COLO668 (cell line): ENCODE results near the gene IGF2R.

ENCODE experiments used
- DNase-seq: peaks from one replicate; lab custom pipeline; 2025; ENCODE audit not compliant: unreplicated experiment; lab: John Stamatoyannopoulos, UW

IGF2R gene

DNA sequence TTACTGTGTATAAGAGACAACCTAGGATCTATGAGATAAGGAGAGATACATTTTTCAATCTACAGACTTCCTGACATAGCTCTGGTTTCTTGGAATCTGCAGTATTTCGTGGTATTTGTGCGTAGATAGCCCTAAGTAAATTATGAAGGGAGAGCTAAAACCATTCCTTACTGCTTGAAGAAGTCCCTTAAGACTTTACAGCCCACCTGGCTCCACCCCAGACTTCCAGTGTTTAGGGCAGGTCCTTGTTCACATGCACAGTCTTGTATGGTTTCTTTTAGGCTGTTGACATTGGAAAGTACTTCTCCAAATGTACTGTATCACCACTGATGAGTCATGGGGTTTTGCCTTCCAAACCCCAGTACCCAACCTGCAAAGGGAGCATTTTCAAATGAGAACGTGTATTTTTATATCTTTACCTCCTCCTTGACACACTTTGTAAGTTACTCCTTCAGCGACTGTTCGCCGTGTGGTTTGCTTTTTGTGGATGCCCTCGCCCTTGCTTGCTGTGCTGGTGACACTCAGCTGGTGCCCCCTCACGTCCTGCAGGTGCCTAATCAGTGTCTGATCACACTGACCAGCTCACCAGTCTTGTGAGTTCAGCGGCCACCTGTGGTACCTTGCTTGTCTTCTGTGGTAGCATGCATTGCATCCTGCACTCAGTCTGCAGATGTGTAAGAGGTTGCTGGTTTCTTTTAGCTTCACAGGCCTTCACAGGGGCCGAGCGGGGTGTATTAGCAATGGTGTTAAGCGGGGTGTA is 73.3 kb downstream of the IGF2R start:
- DNase-seq: no peak

DNA sequence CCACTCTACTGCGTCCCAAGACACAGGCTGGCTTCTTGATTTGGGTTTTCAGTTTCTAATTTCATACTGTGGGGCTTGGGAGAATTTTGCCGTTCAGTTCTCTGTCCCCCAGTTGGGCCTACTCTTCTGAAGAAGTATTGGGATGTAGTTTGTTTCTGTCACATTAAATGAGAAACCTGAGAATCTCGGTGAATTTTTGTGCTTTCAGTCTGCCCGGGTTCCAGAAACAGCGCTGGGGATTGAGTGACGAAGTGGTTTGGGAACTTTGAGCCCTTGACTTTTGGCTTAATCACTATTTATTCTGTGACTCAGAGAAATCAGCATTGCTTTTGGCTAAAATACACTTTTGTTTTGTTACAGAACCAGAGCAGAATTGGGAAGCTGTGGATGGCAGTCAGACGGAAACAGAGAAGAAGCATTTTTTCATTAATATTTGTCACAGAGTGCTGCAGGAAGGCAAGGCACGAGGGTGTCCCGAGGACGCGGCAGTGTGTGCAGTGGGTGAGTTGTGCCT is 74.0 kb downstream of the IGF2R start:
- no peak for DNase-seq

DNA sequence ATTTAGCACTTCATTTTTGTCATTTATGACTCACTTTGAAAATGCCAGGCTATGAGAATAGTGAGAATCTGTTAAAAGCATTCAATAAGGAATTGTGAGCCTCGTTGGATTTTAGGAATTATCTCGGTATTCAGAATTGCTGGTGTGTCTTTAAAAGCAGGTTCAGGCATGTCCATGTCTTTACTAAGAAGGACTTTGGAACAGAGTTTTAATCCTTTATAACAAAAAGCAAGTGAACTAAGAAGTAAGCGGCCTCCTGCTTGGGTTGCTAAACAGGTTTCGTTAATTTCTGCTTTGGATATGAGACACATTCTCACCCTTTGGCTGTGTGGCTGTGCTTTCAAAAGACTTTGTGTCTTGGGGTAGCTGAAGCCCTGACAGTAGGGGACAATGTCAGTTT is 74.9 kb downstream of the IGF2R start:
- DNase-seq: no peak

DNA sequence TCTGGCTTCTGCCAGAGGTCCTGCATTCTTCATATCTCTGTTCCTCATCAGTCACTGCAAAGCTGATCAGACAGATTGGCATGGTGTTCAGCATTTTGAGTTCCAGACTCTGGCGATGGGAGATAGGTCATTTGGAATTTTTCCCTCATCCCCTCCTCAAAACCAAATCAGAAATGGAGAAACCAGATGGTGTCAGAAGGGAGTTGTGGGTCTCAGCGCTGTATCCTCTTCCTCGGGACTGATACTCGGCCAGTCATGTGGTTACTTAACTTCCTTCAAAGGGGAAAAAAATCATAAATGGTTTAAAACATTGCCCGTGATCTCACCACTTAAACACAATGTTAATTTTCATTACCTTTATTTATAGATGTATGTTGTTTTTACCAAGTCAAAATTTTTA is 75.8 kb downstream of the IGF2R start:
- no peak for DNase-seq

DNA sequence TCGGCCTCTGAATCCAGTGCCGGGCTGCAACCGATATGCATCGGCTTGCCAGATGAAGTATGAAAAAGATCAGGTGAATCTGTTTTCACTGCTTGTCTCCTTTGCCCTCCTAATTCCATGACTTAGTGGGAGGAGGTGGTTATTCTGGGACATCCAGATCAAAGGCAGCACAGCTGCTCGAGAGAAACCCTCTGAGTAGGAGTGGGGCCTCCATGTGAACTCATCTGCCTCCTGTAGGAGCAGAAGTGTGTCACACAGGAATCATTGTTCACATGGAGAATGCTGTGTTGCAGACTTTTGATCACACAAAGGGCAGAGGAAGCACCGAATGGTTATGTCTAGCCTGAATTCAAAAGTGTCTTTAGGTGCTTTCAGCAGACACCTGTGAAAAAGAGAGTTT is 79.6 kb downstream of the IGF2R start:
- DNase-seq: no peak

DNA sequence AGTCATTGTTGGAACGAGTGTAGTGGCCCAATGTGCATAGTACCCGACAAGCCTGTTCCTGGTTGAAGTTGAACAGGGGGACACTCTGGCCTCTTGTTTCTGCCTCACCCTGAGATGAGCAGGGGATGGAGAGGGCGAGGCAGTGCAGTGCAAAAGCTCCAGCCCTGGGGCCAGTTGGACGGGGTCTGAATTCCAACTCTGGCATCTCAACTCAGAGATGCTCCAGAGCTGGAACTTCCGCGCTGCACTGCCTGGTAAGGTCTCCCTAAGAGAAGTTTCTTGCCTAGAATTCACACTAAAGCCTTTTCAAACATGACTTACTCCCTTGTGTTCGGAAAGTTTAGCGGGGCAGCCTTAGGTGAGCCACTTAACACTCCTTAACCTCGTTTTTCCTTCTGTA is 80.5 kb downstream of the IGF2R start:
- no peak for DNase-seq

DNA sequence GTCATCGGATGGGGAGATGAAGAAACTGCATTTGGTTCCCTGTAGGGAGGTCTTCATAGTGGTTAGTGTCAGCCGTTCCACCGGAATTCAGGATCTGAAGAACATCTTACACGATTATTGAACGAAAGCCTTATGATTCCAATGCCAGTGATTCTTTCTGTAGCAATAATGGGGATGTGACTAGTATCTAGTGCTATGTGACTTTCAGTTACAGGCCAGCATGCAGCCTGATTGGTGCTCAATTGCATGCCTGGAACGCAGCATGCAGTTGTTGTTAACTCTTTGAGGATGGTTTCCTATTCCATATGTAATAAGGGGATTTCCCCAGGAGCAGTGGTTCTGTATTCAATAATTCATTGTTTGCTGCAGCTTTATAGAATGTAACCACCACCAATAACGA is 81.1 kb downstream of the IGF2R start:
- DNase-seq: no peak

DNA sequence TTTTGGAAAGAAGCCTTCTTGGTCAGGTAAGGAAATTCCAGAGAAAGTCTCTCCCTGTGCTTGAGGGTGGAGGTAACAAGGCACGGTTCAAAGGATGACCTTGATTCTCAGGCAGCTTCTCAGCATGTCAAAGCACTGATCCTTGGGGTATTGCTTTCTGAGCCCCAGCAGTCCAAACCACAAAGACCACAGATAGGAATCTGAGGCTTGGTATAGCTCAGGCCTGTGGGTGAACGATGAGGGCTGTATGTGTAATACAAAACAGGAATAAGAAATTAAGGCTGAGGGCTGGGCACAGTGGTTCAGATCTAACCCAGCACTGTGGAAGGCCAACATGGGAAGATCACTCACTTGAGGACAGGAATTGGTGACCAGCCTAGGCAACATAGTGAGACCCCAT is 82.5 kb downstream of the IGF2R start:
- no peak for DNase-seq

DNA sequence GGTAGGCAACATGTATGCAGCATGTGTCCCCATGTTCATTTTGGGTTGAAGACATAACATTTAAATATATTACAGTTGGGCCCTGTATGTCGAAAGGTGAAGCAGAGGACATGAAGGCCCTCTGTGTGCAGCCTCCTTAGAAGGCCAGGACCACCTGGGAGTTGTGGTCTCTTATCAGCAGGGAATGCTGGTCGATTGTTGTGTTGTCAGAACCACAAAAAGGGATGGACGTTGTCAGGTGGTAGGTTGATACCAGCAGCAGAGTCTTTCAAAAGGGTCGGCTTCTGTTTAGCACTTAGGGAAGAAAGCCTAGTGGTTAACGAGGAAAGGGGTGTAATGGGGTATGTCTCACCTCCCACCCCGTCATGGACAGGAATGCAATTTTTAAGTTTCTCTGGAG is 85.4 kb downstream of the IGF2R start:
- no peak for DNase-seq

DNA sequence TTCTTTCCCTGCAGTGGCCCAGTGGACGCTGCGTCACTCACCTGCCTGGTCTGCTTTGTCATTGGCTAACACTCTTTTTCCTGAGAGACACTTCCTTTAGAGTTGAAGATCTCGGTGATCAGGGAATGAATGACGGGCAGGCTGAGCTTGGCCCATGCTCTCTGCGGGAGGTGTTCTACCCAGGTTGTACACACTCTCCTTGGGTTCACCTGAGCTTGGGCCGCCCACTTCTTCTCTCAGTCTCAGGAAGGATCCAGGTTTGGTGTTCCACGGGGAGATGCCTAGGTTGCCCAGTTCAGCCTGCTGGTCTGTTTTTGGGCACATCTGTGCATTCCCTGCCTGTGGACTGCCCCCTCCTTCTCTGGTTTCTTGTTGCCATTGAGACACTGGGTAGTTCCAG is 86.0 kb downstream of the IGF2R start:
- DNase-seq: no peak

DNA sequence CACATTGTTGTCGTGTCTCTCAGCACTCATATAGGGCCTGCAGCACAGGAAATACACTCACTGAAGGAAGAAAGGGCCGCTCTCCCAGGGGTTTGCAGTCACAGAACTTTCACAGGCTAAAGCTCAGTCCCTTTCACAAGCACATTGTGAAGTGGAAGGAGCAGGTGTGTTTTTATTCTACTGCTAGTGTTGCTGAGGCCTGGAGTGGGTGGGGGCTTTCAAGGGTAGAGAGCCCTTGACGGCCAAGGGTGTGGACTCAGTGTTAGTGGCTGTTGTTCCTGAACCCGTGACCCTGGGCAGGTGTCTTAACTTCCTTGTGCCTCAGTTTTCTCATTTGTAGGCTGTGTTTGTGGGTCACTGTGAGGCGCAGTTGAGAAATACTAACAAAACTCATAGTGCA is 86.5 kb downstream of the IGF2R start:
- no peak for DNase-seq

DNA sequence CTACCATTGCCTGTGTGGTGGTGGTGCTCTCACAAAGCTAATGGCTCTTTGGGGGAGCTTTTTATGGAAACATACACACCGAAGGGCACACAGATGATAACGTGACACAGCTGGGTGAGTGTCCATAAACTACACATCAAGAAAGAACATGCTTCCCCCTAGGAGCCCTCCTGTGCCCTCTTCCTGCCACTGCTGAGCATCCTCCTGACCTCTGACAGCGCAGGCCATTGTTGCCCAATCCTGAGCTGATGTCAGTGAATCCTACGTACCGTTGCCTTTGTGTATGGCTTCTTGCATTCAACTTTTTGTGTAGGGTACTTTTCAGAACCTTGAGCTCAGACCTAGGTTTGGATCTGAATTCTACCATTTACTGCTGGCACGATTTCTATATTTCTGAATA is 86.9 kb downstream of the IGF2R start:
- no peak for DNase-seq

DNA sequence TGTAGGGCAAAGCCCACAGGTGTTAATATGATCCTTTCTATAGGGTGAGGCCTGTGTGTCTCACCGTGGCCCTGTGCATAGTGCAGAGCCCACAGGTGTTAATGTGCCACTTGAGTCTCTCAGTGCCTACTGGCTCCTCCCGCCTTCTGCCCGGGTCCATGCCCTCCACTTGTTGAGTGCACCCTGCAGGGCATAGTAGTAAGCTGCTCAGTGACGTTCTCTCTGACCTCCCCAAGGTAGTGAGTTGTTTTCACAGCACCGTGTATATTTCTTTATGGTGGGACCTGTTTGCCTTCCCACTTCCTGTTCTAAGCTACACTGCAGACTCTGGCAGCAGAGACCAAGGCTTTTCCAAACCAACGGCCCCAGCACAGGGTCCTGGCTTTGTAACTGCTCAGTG is 88.2 kb downstream of the IGF2R start:
- DNase-seq: no peak

DNA sequence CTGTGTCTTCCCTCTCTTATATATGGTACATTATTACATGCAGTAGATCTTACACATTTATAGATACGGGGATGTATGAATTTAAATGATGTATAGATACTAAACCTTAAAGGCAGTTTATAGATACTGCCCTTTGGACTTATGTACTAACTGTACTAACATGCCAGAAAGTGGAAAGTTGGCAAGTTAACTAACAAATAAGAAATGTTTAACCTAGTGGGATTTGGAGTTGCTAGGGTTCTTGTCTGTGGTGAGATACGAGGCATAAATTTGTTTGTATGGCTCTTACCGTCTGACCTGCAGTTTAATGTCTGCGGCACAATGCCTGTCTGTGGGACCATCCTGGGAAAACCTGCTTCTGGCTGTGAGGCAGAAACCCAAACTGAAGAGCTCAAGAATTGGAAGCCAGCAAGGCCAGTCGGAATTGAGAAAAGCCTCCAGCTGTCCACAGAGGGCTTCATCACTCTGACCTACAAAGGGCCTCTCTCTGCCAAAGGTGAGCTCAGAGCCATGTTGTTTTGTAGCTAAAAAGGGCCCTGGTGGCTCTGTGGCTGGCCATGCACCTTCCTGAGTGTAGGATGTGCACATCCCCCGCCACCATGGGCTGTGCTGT is 89.8 kb downstream of the IGF2R start:
- DNase-seq: no peak

DNA sequence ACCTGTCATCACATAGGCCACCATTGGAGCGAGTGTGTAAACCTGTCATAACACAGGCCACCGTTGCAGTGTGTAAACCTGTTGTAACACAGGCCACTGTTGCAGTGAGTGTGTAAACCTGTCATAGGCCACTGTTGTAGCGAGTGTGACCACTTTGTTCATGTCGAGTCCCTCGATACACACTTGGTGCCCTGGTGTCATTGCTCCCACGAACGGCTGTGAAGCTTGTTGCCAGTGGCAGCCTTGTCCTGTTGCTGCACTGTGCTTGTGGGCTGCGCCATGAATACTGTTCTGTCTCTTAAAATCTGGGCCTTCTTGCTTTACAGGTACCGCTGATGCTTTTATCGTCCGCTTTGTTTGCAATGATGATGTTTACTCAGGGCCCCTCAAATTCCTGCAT is 91.3 kb downstream of the IGF2R start:
- no peak for DNase-seq

DNA sequence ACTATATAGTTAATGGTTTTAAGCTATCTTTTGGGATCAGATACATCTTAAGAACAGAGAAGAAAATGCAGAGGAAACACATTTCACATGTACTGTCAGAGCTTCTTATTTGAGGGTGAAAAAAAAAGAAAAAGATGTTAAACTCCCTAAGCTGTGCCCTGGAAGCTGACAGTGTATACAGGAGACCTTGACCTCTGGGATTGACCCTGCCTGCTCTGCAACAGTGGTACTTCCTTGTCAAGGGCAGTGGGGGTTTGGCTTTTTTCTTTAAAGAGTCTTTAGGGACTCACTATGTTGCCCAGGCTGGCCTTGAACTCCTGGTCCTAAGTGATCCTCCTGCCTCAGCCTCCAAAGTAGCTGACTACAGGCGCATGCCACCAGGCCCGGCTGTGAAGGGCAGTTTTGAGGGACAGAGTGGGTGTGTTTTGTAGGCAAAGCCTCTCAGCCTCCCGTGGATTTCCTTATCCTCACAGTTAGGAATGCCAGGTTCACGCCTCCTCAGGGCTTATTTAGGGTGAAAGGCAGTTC is 92.1 kb downstream of the IGF2R start:
- DNase-seq: no peak

DNA sequence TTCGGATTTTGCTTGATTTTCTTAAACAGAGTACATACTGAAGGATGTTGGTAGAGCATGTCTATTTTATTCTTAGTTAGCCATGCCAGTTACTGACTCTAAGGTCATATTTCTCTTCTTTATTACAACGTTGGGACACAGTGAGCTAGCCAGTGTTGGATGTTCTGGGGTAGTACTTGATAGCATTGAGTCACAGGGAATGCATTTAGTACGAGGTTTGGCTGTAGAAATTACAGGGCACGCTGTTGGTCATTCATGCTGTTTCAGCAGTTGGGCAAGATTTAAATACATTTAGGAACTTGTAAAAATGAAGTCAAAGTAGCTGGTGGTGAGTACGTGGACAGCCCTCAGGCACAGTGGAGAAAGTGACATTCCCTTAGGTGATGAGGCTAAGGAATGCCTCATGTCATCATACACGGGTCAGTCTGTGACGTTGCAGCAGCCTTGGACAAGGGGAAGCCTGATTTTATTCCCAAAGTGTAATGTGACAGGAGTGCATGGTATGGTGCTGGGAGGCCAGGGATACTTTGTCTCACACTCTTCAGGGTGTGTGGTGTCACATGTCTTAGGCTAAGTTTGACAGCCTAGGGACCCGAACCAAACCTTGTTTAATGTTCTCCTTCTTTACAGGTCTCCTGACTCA is 95.0 kb downstream of the IGF2R start:
- DNase-seq: no peak

DNA sequence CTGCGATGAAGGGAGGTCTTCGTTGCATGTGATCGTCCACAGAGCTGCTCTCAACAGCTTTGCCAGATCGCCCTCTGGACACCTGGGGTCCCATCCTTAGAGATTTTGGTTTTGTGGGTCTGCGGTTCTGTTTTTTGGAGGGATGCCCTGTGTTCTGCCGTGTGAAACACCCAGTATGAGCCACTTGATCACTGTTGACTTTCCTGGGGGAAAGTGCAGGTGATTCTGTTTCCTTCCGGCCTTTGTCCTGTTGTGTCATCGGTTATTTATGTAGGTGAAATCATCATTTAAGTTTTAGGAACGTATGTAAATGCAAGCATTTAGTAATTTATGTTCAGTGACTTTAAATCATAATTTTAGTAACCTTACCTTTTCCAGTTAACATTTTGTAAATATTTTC is 96.3 kb downstream of the IGF2R start:
- DNase-seq: no peak

DNA sequence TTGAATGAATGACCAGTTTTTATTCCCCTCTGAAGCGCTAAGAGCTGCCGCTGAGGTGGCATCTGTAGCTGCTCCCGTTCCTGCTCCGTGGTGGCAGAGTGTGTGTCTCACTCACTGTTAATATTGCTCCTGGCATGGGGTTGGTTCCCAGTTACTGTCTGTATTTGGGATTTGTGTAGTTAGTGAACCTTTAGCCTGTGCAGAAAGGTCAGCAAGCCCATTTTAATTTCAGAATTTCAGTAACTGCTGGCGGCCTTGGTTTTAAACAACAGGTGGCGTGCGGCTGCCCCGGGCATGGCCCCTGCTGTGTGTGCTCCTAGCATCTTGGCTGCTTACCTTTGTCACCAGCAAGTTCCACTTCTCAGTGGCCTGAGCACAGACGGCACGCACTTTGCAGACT is 98.7 kb downstream of the IGF2R start:
- no peak for DNase-seq

DNA sequence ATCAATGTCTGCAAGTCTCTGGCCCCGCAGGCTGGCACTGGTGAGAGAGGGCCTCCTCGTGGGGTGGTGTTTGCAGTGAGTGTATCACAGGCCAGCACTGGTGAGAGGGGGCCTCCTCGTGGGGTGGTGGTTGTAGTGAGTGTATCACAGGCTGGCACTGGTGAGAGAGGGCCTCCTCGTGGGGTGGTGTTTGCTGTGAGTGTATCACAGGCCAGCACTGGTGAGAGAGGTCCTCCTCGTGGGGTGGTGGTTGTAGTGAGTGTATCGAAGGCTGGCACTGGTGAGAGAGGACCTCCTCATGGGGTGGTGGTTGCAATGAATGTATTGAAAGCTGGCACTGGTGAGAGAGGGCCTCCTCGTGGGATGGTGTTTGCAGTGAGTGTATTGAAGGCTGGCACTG is 99.5 kb downstream of the IGF2R start:
- DNase-seq: no peak

DNA sequence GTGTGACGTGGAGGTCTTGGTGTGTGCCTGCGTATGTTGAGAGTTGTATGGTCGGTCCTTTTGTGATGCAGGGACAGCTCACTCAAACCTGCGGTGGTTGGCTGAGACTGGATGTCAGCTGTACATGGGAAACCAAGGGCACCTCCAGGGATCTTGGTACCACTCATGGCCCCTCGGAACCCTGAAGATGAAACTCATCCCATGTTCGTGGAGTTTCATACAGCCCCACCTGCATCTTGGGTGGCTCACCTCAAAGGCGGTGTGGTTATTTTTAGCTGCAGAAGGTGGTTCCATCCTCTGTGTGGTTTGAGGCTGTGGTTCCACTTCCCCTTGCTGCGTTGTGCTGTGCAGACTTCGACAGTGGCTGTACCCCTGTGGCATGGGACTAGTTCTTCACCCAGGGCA is 100.2 kb downstream of the IGF2R start:
- DNase-seq: no peak

DNA sequence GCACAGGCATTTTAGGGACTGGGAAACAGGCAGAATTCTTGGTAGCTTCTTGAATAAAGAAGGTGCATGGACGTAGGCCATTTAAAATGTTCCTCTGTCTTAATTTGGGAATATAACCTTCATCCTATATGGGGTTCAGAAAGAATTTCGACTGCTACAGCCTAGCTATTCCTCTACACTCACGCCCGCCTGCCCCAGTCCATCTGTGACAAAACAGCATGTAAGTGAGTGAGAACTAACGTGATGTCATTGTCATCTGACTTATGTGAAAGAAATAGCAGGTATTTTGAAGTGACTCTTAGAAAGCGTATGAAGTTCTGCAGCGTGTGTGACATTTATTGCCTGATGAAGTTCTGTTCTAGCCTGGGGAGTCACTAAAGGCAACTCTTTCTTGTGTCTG is 100.6 kb downstream of the IGF2R start:
- DNase-seq: no peak
